HepG2 (cell line): ENCODE data around the gene TRPC6. TPM values are rescaled to one million over a fixed set of nuclear protein-coding genes. Genes with fewer than 3 reads are reported as not detected.

Experiments used
- ATAC-seq: fragments of 200-7000 bp; cut with Tn5 transposase; 3 replicates; pipeline ENCODE4 v1.9.1; 2020; ENCODE audit warnings: mild to moderate bottlenecking, moderate library complexity
- BruUV-seq: library from RNA; stranded (reverse); fragments of 400-500 nt; replicated peaks from 2 replicates; lab custom pipeline; 2021; lab: Mats Ljungman, UMichigan
- CTCF ChIA-PET: fragments of 300-600 bp; formaldehyde crosslinking; extraction: SDS; loops from one replicate; lab custom pipeline; 2021; ENCODE audit warnings: low total read pairs, inconsistent platforms, low intra/inter-chr PET ratio; lab: Yijun Ruan, JAX
- POLR2A ChIA-PET: fragments of 350-600 bp; sonication (Branson Sonifier 250); formaldehyde crosslinking; loops from one replicate; lab custom pipeline; 2020; ENCODE audit warnings: antibody characterized with exemption, inconsistent platforms; lab: Yijun Ruan, JAX
- DNase-seq: peaks from one replicate; pipeline ENCODE4 v3.0.0-alpha.2; 2015; ENCODE audit warnings: low spot score
- FAIRE-seq: peaks from 3 replicates; lab custom pipeline; 2011; peaks lifted over from hg19 to GRCh38; lab: Jason Lieb, UNC
- H2AFZ ChIP-seq: one replicate; pipeline ENCODE4 v1.6.1; 2011; ENCODE audit warnings: low read length, inconsistent platforms
- H3K27ac ChIP-seq: fragments of 300-600 bp; 3 replicates; pipeline ENCODE4 v1.8.0; 2011; ENCODE audit warnings: mixed run types, mild to moderate bottlenecking, mixed read lengths, low read length, inconsistent platforms; ENCODE audit not compliant: insufficient read depth; ENCODE audit errors: extremely low read length
- H3K27me3 ChIP-seq, 2 experiments: fragments of 200-600 bp in 1 of 2; 2 replicates in 1 of 2; 3 replicates in 1 of 2; pipeline versions ENCODE4 v1.6.0 to v1.8.0; 2011; ENCODE audit warnings: low read length in 2 of 2, mild to moderate bottlenecking in 2 of 2, moderate library complexity in 2 of 2, inconsistent platforms in 1 of 2; ENCODE audit not compliant: insufficient read depth in 2 of 2, control insufficient read depth in 1 of 2
- H3K36me3 ChIP-seq, 2 experiments: fragments of 200-600 bp in 1 of 2; replicated peaks in 1 of 2; 2 replicates in 1 of 2; 3 replicates in 1 of 2; pipeline versions ENCODE4 v1.5.1 to v1.8.0; 2011; ENCODE audit warnings: low read length in 2 of 2, inconsistent platforms in 1 of 2; ENCODE audit not compliant: insufficient read depth in 2 of 2, control insufficient read depth in 1 of 2
- H3K4me1 ChIP-seq: 2 replicates; pipeline ENCODE4 v1.5.1; 2012; ENCODE audit warnings: low read length, inconsistent platforms; ENCODE audit not compliant: insufficient read depth
- H3K4me2 ChIP-seq: 2 replicates; pipeline ENCODE4 v1.6.0; 2011; ENCODE audit warnings: low read depth, low read length, inconsistent platforms
- H3K4me3 ChIP-seq, 3 experiments: fragments of 200-600 bp in 1 of 3; sonication (generic), shearing (Covaris generic) in 1 of 3; replicated peaks in 1 of 3; 2 replicates each; pipeline ENCODE4 v1.5.1; 2011 to 2016; ENCODE audit warnings: low read length in 3 of 3, inconsistent platforms in 2 of 3, low read depth in 2 of 3, mild to moderate bottlenecking in 2 of 3, control low read depth in 1 of 3, mixed read lengths in 1 of 3; ENCODE audit not compliant: insufficient read depth in 1 of 3
- H3K79me2 ChIP-seq: one replicate; pipeline ENCODE4 v1.6.1; 2011; ENCODE audit warnings: low read length, inconsistent platforms; ENCODE audit not compliant: insufficient read depth
- H3K9ac ChIP-seq: 2 replicates; pipeline ENCODE4 v1.6.0; 2011; ENCODE audit warnings: mild to moderate bottlenecking, low read depth, low read length, inconsistent platforms; ENCODE audit not compliant: insufficient read depth
- H3K9me3 ChIP-seq: 2 replicates; pipeline ENCODE4 v1.5.1; 2012; ENCODE audit warnings: mild to moderate bottlenecking, low read length
- H4K20me1 ChIP-seq: 2 replicates; pipeline ENCODE4 v1.6.0; 2011; ENCODE audit warnings: inconsistent platforms, mild to moderate bottlenecking, low read length, moderate library complexity; ENCODE audit not compliant: insufficient read depth
- ELK4 ChIP-seq: sonication (generic); formaldehyde crosslinking; IDR thresholded peaks from 2 replicates; pipeline ENCODE4 v1.9.0; 2021; ENCODE audit warnings: missing genetic modification reagents, borderline replicate concordance
- HDAC6 ChIP-seq: fragments of 200-600 bp; sonication (generic); IDR thresholded peaks from 2 replicates; pipeline ENCODE4 v1.7.0; 2017; ENCODE audit warnings: mild to moderate bottlenecking, antibody characterized with exemption, low read length, low read depth
- HOXA5 ChIP-seq: sonication (generic); formaldehyde crosslinking; IDR thresholded peaks from 2 replicates; pipeline ENCODE4 v1.4.0; 2020; ENCODE audit warnings: missing genetic modification reagents
- MXD3 ChIP-seq: IDR thresholded peaks from 2 replicates; pipeline ENCODE4 v1.6.1; 2016; ENCODE audit warnings: mild to moderate bottlenecking, missing biosample characterization, missing genetic modification reagents
- SKI ChIP-seq: fragments of 450-650 bp; IDR thresholded peaks from one replicate; pipeline ENCODE4 v1.6.1; 2018; ENCODE audit warnings: mild to moderate bottlenecking; ENCODE audit not compliant: partially characterized antibody
- SNAI1 ChIP-seq: sonication (generic); formaldehyde crosslinking; IDR thresholded peaks from 2 replicates; pipeline ENCODE4 v1.5.0; 2020; ENCODE audit warnings: mild to moderate bottlenecking, missing genetic modification reagents, borderline replicate concordance
- SOX6 ChIP-seq, 2 experiments: fragments of 450-650 bp in 1 of 2; sonication (generic) in 1 of 2; formaldehyde crosslinking in 1 of 2; IDR thresholded peaks; 2 replicates each; pipeline versions ENCODE4 v1.4.0 to v1.6.1; 2017 to 2020; ENCODE audit warnings: antibody characterized with exemption in 1 of 2, mild to moderate bottlenecking in 1 of 2, missing genetic modification reagents in 1 of 2
- TGIF2 ChIP-seq: IDR thresholded peaks from 2 replicates; pipeline ENCODE4 v1.6.1; 2016; ENCODE audit warnings: control low read depth, missing compliant biosample characterization
- U2AF2 ChIP-seq: fragments of 200-400 bp; formaldehyde crosslinking; IDR thresholded peaks from 2 replicates; pipeline ENCODE4 v1.6.1; 2017; ENCODE audit warnings: low read depth, mild to moderate bottlenecking, low read length
- ZBTB42 ChIP-seq: sonication (generic); formaldehyde crosslinking; IDR thresholded peaks from 2 replicates; pipeline ENCODE4 v1.5.0; 2020; ENCODE audit warnings: mild to moderate bottlenecking, missing genetic modification reagents
- ZNF552 ChIP-seq: sonication (generic); formaldehyde crosslinking; IDR thresholded peaks from 2 replicates; pipeline ENCODE4 v1.9.0; 2022; ENCODE audit warnings: missing genetic modification reagents, mild to moderate bottlenecking, borderline replicate concordance
- ZNF597 ChIP-seq: sonication (generic); formaldehyde crosslinking; IDR thresholded peaks from 2 replicates; pipeline ENCODE4 v1.5.0; 2020; ENCODE audit warnings: missing genetic modification reagents
- ZUFSP ChIP-seq: sonication (generic); formaldehyde crosslinking; IDR thresholded peaks from 2 replicates; pipeline ENCODE4 v1.9.0; 2021; ENCODE audit warnings: missing genetic modification reagents, mild to moderate bottlenecking, borderline replicate concordance
- WGBS: methylation state at CpG from one replicate; pipeline ENCODE4 v1.1.6; 2017; ENCODE audit warnings: low lambda C conversion rate; 5-methylcytosine and 5-hydroxymethylcytosine counted together
- in situ Hi-C: cut with HindIII; loops from 2 replicates; pipeline ENCODE4 v1.10.0; 2017; ENCODE audit warnings: low pct_unique_long_range_greater_than_20kb; ENCODE audit not compliant: extremely low pct_ligation_motif_present
- intact Hi-C: fragments of 100-400 bp; cut with micrococcal nuclease; formaldehyde crosslinking; loops from one replicate; pipeline ENCODE4 v1.10.0; 2022; ENCODE audit not compliant: unreplicated experiment
- polyA plus RNA-seq, 8 experiments: library from polyadenylated mRNA; depleted of rRNA in 3 of 8; stranded (reverse) in 7 of 8; unstranded in 1 of 8; fragments of >200 nt; fragmentation: Illumina TruSeq in 4 of 8; extraction: Trizol in 4 of 8; gene quantifications; 2 replicates each; pipeline versions ENCODE4 v1.2.1 to v1.2.3, GENCODE V29; 2011 to 2016; ENCODE audit warnings: low read depth in 4 of 8, missing spikeins in 1 of 8, mixed read lengths in 1 of 8; ENCODE audit not compliant: insufficient read depth in 1 of 8
- total RNA-seq, 5 experiments: library from RNA; depleted of rRNA; stranded (reverse); fragments of >200 nt; fragmentation: Illumina TruSeq; extraction: Trizol; gene quantifications; 2 replicates each; pipeline ENCODE4 v1.2.3, GENCODE V29; 2016; ENCODE audit warnings: low read depth in 1 of 5
- TF ChIP-seq, protein P1 (sequence below): sonication (generic); formaldehyde crosslinking; IDR thresholded peaks from 2 replicates; pipeline ENCODE4 v1.5.0; 2020; ENCODE audit warnings: mild to moderate bottlenecking, missing genetic modification reagents

The TRPC6 gene
- total and polyA plus RNA-seq, 2 of the 13 experiments (the other 11 are each of a cell fraction or from before 2014, with no cell fraction given): not detected

GRCh38 chr11:101446238-101446637 lies 137.6 kb downstream of the TRPC6 start:
- in situ Hi-C loops (loop anchor here (25.0 kb wide), 1 partner anchor 566 kb away; no protein-coding TSS in a partner anchor), intact Hi-C loops (no loop called here)
- H4K20me1 ChIP-seq: no peaks in the 10 kb centered on the region
- H3K4me3 ChIP-seq: no peak overlapping the region
- H2AFZ ChIP-seq: no peak overlapping the region
- no peaks in the 10 kb centered on the region for H3K27me3 ChIP-seq
- H3K4me2 ChIP-seq: no peak overlapping the region
- no peak for FAIRE-seq
- H3K79me2 ChIP-seq: no peaks in the 10 kb centered on the region
- no peak overlapping the region for H3K27ac ChIP-seq
- WGBS: 0% methylated on average over 1 of the region's 1 CpG
- H3K9ac ChIP-seq: no peak overlapping the region
- no peaks in the 10 kb centered on the region for H3K9me3 ChIP-seq
- DNase-seq: no peak
- no peaks in the 10 kb centered on the region for H3K4me1 ChIP-seq
- CTCF ChIA-PET: no interaction called here
- TF ChIP-seq HDAC6 (no peak), TGIF2 (CRISPR knock-in tag) (no peak), ELK4 (CRISPR knock-in tag) (no peak), SNAI1 (CRISPR knock-in tag) (no peak), SOX6 (IDR thresholded peaks at IDR 0.05) (no peak), SOX6 (CRISPR knock-in tag; IDR thresholded peaks at IDR 0.05) (no peak), ZUFSP (CRISPR knock-in tag) (no peak), SKI (no peak), U2AF2 (no peak), MXD3 (CRISPR knock-in tag) (no peak), ZNF597 (CRISPR knock-in tag) (no peak), HOXA5 (CRISPR knock-in tag) (no peak), ZBTB42 (CRISPR knock-in tag) (no peak), ZNF552 (no peak)
- TF ChIP-seq, protein P1, sequence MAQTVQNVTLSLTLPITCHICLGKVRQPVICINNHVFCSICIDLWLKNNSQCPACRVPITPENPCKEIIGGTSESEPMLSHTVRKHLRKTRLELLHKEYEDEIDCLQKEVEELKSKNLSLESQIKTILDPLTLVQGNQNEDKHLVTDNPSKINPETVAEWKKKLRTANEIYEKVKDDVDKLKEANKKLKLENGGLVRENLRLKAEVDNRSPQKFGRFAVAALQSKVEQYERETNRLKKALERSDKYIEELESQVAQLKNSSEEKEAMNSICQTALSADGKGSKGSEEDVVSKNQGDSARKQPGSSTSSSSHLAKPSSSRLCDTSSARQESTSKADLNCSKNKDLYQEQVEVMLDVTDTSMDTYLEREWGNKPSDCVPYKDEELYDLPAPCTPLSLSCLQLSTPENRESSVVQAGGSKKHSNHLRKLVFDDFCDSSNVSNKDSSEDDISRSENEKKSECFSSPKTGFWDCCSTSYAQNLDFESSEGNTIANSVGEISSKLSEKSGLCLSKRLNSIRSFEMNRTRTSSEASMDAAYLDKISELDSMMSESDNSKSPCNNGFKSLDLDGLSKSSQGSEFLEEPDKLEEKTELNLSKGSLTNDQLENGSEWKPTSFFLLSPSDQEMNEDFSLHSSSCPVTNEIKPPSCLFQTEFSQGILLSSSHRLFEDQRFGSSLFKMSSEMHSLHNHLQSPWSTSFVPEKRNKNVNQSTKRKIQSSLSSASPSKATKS (CRISPR knock-in tag): no peak
- ATAC-seq: no peak
- POLR2A ChIA-PET: no interaction called here
- no TSS peak for BruUV-seq
- H3K36me3 ChIP-seq: no peaks in the 10 kb centered on the region
